Right lung (tissue), 10 donors: ENCODE measurements around the gene SPTBN2. TPM values are rescaled to one million over a fixed set of nuclear protein-coding genes. Genes with fewer than 3 reads are reported as not detected.

Experiments used
- DNase-seq, 2 donors: peaks; one replicate each; pipeline ENCODE4 v3.0.0-alpha.2; 2013
- long read RNA-seq, 8 donors: transcript quantifications; one replicate each; lab custom pipeline, GENCODE V29; 2026
- polyA plus RNA-seq, 5 donors: library from polyadenylated mRNA; unstranded; fragments of 120-200 nt; gene quantifications; one replicate each; pipeline versions ENCODE4 v1.2.1 to v1.2.3, GENCODE V29; 2013; ENCODE audit warnings: inconsistent platforms in 1 of 5, low replicate concordance in 1 of 5; ENCODE audit not compliant: insufficient read length in 5 of 5, insufficient read depth in 1 of 5

SPTBN2 gene
- polyA plus RNA-seq = 10 to 100 TPM in 2 of 5 donors, 1 to 10 TPM in 3; 6.1 to 11.5 (median 8.2) TPM
- long read RNA-seq, donor 1 = 0 reads
- long read RNA-seq, donor 2 = 0 reads
- long read RNA-seq, donor 3 = 0 reads
- long read RNA-seq, donor 4 = 0 reads
- long read RNA-seq, donor 5 = 0 reads
- long read RNA-seq, donor 6 = 0 reads
- long read RNA-seq, donor 7 = 0 reads
- long read RNA-seq, donor 8 = 0 reads

DNA sequence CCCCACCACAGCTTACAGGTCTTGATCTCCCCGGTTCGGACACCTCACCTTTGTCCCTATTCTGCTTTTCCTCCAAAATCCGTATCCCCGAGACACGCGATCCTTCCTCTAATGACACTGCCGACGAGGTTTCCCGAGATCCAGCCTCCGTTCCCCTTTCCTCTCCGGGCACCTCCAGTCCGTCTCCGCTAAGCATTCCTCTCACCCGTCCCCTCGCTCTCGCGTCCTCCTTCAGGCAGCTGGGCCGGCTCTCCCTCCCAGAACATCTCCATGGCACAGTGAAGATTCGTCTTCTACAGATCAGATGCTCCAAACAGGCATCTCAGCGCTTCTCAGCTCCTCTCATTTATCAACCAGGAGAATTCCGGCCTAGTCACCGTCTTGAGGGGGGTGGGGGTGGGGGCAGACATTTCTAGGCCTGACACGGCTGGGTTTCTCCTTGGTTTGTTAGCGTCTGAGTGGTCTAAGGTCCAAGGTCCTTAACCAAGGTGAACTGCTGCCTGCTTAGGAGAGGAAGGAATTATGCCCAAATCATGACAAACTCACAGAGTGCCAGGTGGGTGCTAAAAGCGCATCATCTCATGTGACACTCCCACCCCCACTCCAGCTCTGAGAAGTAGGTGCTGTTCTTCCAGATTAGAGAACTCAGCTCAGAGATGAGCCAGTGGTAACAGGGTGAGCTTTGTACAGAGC, at the start of gene SPTBN2:
SPTBN2 (minus strand) TSS at position 524 of the 693 bp plus-strand sequence. CDS start 7,976 bp downstream, outside the sequence.
- DNase-seq = no peak

DNA sequence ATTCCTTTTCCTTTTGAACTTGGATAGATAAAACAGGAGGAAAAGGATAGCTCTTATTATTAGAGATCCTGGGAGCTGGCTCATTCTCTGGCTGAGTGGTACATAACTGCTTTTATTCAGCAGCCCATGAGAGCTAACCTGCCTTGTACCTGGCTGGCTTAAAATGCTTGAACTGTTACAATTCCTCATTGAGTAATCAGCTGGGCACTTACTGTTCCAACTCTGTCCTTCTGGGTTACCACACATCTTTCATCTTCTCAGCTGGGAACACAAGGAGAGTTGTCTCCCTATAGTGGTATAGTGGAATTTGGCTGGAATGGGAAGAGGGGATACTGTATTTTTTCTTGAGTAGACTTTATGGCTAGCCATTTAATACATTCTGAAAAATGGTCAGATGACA, 39.8 kb upstream of the SPTBN2 start:
- no peak for DNase-seq

DNA sequence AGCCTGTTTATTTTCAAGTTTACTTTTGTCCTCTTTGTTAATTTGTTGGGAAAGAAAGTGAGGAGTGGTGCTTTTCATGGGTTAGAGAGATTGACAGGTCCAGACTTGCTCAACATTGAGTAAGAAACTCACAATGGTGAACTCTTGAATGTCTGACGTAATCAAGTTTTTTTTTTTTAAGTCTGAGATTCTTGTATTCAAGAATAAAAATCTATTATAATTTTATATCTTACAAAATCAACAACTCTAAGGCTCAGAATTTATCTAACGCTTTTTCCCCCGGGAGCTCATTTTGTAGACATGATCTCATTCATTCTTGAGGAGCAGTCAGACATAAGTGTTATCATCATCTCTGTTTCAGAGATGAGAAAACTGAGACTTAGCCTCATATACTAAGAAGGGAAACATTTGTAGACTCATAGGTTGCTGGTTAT, 39.1 kb upstream of the SPTBN2 start:
- DNase-seq = no peak

DNA sequence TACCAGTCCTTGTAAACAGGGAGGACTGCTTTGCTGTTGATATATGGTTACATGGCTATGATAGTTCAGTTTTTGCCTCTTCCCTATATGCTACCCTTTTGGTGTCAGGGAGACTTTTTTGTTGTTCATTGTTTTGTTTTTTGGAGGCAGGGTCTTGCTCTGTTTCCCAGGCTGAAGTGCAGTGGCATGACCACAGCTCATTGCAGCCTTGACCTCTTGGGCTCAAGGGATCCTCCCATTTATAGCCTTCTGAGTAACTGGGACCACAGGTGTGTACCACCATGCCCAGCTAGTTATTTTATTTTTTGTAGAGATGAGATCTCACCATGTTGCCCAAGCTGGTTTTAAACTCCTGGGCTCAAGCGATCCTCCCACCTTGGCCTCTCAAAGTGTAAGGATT, 38.6 kb upstream of the SPTBN2 start:
- no peak for DNase-seq

DNA sequence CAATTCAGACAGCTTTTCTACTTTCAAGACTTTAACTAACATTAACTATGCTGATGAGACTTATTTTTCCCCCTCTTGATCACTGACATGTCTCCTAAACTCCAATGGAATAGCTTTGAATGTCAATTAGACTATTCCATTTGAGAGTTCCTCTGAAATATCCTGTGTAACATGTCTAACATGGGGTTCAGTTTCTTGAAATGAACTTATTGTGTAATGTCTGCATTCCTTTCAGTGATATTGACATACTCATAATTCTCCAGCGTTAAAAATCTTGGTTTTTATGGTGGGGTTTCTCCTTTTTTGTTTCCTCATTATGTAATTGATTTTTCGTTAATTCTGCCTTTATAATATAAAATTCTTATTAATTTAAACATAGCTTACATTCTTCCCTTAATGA, 37.7 kb upstream of the SPTBN2 start:
- no peak for DNase-seq

DNA sequence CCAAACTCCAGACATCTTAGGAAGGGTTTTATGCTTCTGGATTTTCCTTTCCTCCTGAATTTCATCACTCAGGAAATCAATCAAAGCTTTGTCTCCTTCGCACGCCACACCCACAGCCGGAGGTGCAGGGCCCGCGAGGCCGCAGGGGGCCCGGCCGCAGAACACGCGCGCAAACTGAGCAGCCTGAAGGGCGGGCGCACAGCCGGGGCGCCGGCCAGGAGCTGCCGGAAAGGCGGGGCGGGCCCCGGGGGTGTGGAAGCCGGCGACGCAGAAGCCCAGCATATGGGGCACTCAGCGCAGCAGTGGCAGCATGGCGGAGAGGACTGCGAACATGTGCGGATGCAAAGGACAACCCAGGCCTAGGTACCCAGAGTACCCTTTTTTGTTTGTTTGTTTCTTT, 33.1 kb upstream of the SPTBN2 start:
- DNase-seq = no peak

DNA sequence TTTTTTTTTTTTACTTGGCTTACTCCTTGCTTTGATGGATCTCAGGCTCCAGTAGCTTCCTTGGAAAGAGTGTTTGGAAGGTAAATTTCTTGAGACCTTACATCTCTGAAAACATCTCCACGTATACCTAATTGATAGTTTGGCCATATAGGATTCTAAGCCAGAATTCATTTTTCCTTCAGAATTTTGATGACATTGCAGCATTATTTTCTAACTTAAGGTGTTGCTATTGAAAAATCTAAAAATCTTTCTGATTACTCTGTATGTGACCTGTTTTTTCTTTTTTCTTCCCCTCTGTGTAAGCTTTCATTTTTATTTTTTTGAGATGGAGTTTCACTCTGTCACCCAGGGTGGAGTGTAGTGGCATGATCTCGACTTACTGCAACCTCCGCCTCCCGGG, 23.1 kb upstream of the SPTBN2 start:
- no peak for DNase-seq

DNA sequence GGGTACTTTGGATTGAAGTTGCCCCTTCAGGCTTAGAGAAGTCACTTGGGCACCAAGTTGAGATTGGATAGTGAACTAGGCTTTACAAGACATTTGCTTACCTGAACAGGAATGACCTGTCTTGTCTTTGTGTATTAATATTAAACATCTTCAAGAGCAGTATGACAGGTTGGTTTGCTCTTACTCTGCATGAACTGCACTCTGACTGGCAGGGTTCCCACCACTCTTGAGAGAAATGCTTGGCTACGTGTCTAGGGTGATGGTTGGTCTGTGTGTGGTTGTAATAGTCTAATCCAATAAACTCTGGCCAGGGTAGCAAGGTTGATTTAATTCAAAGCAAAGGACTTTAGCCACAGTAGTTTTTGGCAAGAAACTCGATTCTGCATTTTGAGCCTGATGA, 20.1 kb upstream of the SPTBN2 start:
- DNase-seq = peak; percentile 32 to 34

DNA sequence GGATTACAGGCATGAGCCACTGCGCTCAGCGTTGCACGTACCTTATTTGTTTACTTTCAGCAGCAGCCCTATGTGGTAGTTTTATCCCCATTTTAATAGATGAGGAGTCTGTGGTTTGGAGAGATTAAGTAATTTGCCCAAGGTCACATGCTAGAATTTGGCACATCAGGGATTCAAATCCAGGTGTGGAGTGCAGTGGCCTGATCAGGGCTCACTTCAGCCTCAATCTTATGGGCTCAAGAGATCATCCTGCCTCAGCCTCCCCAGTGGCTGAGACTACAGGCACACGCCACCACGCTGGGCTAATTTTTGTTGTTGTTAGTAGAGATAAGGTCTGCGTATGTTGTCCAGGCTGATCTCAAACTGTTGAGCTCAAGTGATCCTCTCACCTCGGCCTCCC, 18.5 kb upstream of the SPTBN2 start:
- DNase-seq = no peak

DNA sequence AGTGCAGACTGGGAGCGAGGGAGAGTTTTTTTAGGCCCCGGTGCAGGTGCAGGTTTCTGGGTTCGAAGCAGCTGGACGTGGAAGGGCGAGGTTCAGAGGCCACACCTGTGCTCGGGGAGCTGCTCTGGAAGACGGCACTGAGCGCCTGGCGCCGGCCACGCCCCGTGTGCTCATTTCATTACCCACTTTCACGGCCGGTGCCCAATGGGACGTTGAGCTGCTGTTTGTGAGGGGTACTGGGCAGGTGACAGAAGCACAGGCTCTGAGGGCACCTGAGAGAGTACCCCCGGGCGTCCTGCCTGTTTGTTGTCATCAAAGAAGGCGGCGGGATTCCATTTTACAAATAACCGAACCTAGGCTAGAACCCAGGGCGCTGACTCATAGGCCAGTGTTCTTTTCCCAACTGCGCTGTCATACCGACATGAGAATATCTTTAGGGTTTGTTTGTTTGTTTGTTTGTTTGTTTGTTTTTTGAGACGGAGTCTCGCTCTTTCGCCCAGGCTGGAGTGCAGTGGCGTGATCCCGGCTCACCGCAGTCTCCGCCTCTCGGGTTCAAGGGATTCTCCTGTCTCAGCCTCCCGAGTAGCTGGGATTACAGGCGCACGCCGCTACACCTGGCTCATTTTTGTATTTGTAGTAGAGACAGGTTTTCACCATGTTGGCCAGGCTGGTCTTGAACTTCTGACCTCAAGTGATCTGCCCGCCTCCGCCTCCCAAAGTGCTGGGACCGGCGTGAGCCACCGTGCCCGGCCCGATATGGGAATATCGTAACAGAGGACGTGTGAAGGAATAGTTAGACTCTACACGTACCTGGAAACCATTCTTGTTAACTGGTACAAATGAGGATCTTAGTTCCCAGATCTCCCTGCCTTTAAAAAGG, 16.6 kb upstream of the SPTBN2 start:
- DNase-seq = no peak

DNA sequence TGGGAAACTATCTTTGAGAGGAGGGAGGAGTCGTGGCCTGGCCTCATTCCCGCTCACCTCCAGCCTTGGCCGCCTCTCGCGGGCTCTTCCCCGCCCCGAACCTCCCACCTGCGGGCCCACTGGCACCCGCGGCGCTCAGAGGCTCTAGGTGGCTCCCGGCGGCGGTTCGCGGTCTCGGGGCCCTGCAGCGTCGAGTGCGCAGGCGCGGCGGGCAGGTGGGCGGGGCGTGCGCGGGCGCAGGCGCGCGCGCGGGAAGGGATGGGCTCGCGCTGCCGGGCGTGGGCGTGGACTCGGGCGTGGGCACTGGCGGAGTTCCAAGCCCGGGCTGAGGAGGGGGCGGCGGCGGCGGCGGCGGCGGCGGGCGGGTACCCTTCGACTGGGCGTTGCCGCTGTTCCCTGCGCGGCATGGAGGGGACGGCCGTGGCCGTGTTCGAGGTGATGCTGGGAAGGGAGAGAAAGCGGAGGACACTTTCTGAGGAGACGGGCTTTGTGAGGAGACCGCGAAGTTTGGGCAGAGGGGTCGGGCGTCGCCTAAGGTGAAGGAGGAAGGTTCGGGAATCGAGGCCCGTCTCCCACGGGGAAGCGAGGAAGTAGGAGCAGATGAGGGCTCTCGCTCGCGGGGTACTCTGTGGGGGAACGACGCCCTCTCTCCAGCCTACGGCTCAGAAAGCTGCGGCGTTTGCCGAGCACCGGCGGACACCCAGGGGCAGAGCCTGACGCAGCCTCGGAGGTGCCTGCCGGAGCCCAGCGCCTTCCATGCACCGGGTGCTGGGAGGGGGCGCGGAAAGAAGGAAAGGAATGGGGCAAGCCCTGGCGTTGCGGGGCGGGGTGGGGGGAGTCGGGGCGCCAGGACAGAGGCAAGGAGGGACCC, 15.7 kb upstream of the SPTBN2 start:
- DNase-seq = peak; percentile 71 to 78

DNA sequence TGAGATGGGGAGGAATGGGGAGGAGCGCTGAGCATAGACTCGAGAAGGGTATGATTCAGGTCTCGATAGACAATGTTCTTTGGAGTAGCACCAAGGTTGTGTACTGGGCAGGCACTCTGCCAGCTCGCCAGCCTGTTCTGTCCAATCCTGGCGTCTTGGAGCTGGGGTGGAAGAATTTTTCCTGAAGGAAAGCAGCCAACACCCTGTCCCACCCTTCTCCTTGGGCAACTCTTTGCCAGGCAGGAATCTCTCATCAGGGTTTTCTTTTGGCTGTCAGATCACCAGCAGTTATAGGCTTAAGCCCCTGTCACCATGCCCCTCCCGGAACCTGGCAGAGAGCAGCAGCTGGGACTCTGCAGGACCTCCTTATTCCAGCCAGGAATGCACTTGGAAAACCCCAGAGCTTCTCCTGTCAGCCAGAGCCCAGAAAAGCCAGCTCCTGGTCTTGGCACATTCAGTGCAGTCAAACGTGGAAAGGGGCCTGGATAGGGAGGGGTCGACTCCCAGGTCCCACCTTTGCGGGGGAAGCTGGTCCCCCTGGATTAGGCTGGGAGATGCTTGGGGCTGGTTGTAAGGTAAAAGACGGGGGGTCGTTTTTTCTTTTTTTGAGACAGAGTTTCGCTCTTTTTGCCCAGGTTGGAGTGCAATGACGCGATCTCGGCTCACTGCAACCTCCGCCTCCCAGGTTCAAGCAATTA, 14.4 kb upstream of the SPTBN2 start:
- no peak for DNase-seq

DNA sequence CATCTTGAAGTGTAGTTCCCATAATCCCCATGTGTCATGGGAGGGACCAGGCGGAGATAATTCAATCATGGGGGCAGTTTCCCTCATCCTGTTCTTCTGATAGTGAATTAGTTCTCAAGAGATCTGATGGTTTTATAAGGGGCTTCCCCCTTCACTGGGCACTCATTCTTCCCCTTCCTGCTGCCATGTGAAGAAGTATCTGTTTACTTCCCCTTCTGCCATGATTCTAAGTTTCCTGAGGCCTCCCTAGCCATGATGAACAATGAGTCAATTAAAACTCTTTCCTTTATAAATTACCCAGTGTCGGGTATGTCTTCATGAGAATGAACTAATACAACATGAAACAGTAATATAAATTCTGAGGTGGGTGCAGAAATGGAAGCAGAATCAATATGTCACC, 12.1 kb upstream of the SPTBN2 start:
- DNase-seq = no peak

DNA sequence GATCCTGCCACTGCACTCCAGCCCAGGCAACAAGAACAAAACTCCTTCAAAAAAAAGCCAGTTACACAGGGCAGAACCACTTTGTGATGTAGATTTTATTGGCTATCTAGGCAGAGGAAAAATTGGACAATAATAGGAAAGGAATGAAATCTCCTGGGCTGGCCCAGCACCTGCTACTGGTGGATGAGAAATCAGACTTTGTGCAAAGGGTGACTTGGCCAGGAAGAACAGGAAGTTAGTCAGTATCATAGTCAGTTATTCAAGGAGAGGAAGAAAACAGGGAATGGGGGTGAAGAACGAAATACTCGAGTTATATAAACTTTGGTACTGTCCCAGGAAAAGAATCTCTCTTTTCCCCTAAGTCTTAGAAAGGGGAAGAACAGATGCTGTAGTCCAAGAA, 11.0 kb upstream of the SPTBN2 start:
- DNase-seq = no peak

DNA sequence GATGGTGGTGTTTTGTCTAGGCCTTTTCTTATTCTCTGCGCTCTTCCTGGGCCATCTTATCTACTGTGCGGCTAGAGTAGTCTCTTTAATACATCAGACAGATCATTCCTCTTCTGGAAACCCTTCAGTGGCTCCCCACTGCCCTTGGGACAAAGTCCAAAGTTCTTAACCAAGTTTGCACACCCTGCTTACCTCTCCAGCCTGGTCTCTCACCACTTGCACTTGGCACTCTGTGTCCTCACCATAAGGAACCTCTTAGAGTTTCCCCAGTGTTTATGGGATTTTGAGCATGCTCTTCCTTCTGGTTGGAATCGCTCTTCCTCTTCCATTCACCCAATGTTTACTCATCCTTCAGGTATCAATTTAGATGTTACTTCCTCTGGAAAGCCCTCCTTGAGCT, 5.2 kb upstream of the SPTBN2 start:
- no peak for DNase-seq

DNA sequence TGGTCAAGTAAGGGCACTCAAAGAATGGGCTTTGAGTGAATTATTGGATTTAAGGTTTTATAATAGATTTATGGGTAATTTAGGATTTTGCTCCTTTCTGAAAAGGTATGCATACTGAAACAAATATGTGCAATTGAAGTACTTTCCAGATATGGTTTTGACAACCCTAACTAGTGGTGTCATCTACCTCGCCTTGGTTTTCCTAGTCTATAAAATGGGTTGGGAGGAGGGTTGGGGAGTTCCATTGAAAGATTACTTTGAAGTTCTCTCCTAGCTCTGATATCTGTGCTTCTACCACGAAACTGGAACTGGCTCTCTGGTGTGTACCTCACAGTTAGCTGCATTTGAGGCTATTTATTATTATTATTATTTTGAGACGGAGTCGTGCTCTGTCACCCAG, 431 bp upstream of the SPTBN2 start:
- no peak for DNase-seq

DNA sequence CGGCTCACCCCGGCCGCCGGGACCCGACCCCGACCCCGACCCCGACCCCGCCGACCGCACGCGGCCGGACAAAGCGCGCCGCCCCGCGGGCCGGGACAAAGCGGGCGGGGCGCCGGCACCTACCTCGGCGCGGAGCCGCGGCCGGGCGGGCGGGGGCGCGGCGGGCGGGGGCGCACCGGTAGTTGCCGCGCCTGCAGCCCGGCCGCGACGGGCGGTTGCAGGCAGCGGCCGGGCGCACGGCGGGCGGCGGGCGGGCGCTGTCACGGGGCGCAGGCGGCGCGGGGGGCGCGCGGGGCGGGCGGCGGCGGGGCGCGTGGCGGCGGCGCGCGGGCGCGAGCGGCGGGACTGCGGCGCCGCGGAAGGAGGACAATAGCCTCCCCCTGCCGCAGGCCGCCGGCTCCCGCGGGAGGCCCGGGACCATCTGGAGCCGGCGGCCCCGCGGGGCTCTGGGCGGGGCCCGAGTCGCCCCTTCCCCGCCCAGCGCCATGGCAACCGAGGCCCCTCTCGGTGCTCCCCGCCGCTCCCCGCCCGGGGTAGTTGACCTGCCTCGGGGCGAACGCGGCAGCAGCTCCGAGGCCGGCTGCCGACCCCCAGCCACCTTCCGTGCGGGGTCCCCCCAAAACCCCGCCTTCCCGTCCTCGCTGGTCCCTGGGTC, 851 bp downstream of the SPTBN2 start:
- DNase-seq = no peak

DNA sequence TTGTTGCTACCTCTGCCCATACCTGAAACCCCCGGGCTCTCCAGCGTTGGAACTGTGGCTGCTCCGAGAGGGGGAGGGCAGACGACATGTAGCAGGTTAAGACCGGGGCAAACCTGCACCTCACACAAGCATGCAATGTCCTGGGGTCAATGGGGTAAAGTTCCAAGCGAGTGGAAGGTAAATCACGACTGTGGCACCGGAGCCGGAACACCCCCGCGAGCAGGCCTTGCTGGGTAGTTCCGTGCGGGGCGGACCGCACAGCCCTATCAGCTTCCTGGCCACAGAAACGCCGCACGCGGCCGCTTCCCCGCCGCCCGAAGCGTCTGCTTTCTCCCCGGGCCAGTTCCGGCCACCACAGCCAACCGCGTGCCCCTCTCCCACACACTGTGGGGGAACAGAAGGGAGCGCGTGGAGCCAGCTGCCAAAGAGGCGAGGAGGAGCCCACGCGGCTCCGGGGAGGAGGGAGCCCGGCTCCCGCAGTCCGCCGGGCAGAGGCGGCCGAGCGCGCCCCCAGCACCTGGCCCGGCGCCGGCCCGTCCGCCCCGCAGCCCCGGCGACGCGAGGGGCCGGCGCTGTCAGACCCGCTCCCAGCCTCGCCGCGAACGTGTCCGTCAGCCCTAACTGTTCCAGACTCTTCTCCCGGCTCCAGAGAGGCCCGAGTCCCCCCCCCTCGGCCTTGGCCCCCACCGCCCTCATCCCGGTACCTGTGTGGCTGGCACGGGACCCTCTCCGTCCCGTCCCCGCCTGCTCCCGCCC, 1.6 kb downstream of the SPTBN2 start:
- no peak for DNase-seq

DNA sequence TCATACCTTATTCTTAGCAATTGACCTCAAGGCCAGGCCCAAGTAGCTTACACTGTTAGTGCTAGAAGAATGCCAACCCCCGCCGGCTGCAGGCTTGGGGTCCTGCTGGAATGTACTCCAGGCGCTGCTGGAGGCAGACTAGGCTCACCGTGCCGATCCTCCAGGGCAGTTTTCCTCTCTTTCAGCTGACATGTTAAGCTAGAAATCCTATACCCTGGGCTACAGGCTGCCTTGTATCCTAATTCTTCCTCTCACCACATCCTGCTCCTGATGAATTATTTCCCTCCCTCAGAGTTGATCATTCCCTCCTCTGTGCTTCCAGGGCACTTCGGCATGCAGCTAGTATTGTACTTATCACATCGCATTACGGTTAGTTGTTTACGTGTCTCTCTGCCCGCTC, 3.4 kb downstream of the SPTBN2 start:
- DNase-seq = no peak

DNA sequence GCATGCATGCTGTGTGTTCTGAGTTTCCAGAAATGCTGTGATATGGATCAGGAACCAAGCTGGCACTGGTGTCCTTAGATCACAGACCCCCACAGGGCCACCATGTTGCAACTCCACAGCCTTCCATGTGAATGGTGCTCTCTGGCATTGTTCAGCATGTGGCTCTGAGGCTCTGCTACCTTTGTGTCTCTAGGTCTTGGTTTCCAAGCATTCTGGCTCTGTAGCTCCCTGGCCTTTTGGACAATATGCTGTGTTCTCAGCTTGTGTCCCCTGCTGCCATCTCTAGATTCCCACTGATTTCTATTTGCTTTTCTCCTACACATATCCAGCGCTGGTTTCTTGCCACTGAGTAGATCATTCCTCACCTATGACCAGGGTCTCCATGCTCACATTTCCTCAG, 3.9 kb downstream of the SPTBN2 start:
- DNase-seq = no peak
